Activated T-helper 9 cell treated with anti-CD3 and anti-CD28 coated beads, Interleukin-2, amount 50 U/mL, for 16 hours (primary cell): ENCODE results near the gene CCDC186.

Experiments used
- DNase-seq: peaks from one replicate; pipeline ENCODE4 v3.0.0-alpha.2; 2020; ENCODE audit warnings: low read depth

The CCDC186 gene

GRCh38 chr10:114110174-114110972 lies 63.6 kb downstream of the CCDC186 start:
- no peak for DNase-seq

GRCh38 chr10:114103284-114103683 lies 70.7 kb downstream of the CCDC186 start:
- DNase-seq, result no peak

GRCh38 chr10:114102256-114102655 lies 71.7 kb downstream of the CCDC186 start:
- no peak for DNase-seq

GRCh38 chr10:114100848-114101741 lies 72.9 kb downstream of the CCDC186 start:
- DNase-seq, result no peak

GRCh38 chr10:114096864-114097263 lies 77.1 kb downstream of the CCDC186 start:
- DNase-seq, result no peak

GRCh38 chr10:114095559-114096337 lies 78.3 kb downstream of the CCDC186 start:
- DNase-seq, result no peak

GRCh38 chr10:114094795-114095194 lies 79.2 kb downstream of the CCDC186 start:
- DNase-seq, result no peak

- no peak for DNase-seq
Observed at GRCh38 chr10:114087655-114088054, 86.3 kb downstream of the CCDC186 start.

GRCh38 chr10:114087255-114087654 lies 86.7 kb downstream of the CCDC186 start:
- DNase-seq, result no peak

GRCh38 chr10:114084215-114084614 lies 89.8 kb downstream of the CCDC186 start:
- DNase-seq, result no peak

GRCh38 chr10:114083040-114083439 lies 91.0 kb downstream of the CCDC186 start:
- DNase-seq, result no peak

- no peak for DNase-seq
Observed at GRCh38 chr10:114081911-114082583, 92.0 kb downstream of the CCDC186 start.

- no peak for DNase-seq
Observed at GRCh38 chr10:114079421-114079820, 94.6 kb downstream of the CCDC186 start.

- no peak for DNase-seq
Observed at GRCh38 chr10:114078346-114078745, 95.7 kb downstream of the CCDC186 start.

- no peak for DNase-seq
Observed at GRCh38 chr10:114077815-114078219, 96.2 kb downstream of the CCDC186 start.

- DNase-seq, result no peak
Observed at GRCh38 chr10:114077347-114077746, 96.7 kb downstream of the CCDC186 start.

- DNase-seq, result no peak
Observed at GRCh38 chr10:114075093-114075492, 98.9 kb downstream of the CCDC186 start.

- DNase-seq, result no peak
Observed at GRCh38 chr10:114073395-114074186, 100.4 kb downstream of the CCDC186 start.

- DNase-seq, result no peak
Observed at GRCh38 chr10:114071178-114071577, 102.8 kb downstream of the CCDC186 start.
